Measurements from ENCODE around the gene IL18BP. TPM values are rescaled to one million over a fixed set of nuclear protein-coding genes. Genes with fewer than 3 reads are reported as not detected.
A peak's percentile ranks its signal among the peaks of the same experiment; 100 is the strongest.

The IL18BP gene
- total RNA-seq, 2 donors from 2014 or later: 25.7 to 28.0 TPM

DNA sequence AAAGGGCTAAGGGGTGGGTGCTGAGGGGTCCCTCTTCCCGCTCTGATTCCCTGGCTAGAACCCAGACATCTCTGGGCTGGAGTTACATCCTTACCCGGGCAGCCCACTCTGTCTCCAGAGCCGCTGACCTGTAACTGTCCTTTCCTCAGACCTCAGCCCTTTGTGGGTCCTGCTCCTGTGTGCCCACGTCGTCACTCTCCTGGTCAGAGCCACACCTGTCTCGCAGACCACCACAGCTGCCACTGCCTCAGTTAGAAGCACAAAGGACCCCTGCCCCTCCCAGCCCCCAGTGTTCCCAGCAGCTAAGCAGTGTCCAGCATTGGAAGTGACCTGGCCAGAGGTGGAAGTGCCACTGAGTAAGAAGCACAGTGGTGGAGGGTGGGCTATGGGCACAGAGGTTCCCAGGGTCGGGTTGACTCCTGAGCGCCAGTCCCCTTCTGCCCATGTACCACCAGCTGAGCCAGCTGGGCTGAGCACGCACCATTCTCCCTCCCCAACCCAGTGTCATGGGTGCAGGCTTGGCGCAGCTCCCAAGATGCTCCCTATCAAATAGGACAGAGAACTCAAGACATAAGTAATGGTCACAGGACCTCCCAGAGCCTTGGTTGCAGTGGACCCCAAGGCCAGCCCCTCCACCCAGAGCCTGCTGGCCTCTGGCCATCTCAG lies 1.6 kb downstream of the IL18BP start:
- H3K27me3 Mint-ChIP-seq: no peaks in the 10 kb centered on the region
- peak overlapping the region; percentile 91 for H3K27ac Mint-ChIP-seq
- peaks cover 30% of the 10 kb centered on the region for H3K4me1 Mint-ChIP-seq
- H3K36me3 Mint-ChIP-seq (ENCODE audit: low read depth): peaks cover 8% of the 10 kb centered on the region
- ATAC-seq: no peak
- no peak for DNase-seq
- no peak overlapping the region for H3K4me3 Mint-ChIP-seq
- H3K9me3 ChIP-seq (ENCODE audit: control insufficient read depth, low read length, poor library complexity, severe bottlenecking): peaks cover 2% of the 10 kb centered on the region

DNA sequence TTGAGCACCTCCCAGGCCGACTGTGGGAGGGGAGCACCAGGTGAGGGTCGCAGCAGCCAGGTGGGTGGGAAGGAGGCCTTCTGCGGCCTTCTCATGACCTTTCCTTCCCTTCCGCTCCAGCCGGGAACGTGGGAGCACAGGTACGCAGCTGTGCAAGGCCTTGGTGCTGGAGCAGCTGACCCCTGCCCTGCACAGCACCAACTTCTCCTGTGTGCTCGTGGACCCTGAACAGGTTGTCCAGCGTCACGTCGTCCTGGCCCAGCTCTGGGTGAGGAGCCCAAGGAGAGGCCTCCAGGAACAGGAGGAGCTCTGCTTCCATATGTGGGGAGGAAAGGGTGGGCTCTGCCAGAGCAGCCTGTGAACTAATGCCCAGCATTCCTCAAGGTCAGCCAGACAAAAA lies 2.6 kb downstream of the IL18BP start:
- Mint-ChIP-seq H3K27me3 (no peaks in the 10 kb centered on the region), H3K4me3 (no peak overlapping the region), H3K4me1 (peaks cover 30% of the 10 kb centered on the region), H3K36me3 (ENCODE audit: low read depth) (peaks cover 8% of the 10 kb centered on the region), H3K27ac (peak overlapping the region; percentile 91)
- peaks cover 2% of the 10 kb centered on the region for H3K9me3 ChIP-seq (ENCODE audit: control insufficient read depth, low read length, poor library complexity, severe bottlenecking)
- DNase-seq (no peak), ATAC-seq (no peak)

GRCh38 chr11:72001834-72002591 lies 3.3 kb downstream of the IL18BP start:
- DNase-seq: no peak
- Mint-ChIP-seq H3K4me1 (peaks cover 30% of the 10 kb centered on the region), H3K27me3 (no peaks in the 10 kb centered on the region), H3K27ac (peak overlapping the region; percentile 91), H3K4me3 (peak overlapping the region; percentile 67), H3K36me3 (ENCODE audit: low read depth) (peaks cover 8% of the 10 kb centered on the region)
- ATAC-seq: no peak
- peaks cover 2% of the 10 kb centered on the region for H3K9me3 ChIP-seq (ENCODE audit: control insufficient read depth, low read length, poor library complexity, severe bottlenecking)

GRCh38 chr11:72002841-72003775 lies 4.4 kb downstream of the IL18BP start:
- DNase-seq (no peak), ATAC-seq (no peak)
- Mint-ChIP-seq H3K27me3 (no peaks in the 10 kb centered on the region), H3K4me1 (peaks cover 28% of the 10 kb centered on the region), H3K27ac (peak overlapping the region; percentile 91), H3K4me3 (no peak overlapping the region), H3K36me3 (ENCODE audit: low read depth) (peaks cover 12% of the 10 kb centered on the region)
- peaks cover 2% of the 10 kb centered on the region for H3K9me3 ChIP-seq (ENCODE audit: control insufficient read depth, low read length, poor library complexity, severe bottlenecking)

DNA sequence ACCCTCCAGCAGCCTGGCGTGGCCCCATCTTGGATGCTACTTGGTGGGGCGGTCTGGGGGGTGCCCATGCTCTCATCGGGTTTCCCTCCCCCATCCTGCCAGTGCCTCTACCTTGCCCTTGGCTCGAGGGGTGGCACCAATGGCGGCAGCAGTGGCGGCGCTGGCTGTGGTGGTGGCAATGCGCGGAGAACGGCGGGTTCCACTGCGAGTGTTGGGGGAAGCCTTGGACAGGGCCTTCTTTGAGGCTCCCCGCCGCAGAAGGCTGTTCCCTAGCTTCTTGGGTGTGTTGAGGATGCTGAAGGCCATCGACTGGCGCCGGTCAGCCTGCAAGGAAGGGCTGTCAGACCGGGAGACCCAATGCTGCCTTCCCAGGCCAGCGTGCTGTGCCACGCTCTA lies 5.1 kb downstream of the IL18BP start:
- Mint-ChIP-seq H3K36me3 (ENCODE audit: low read depth) (peaks cover 18% of the 10 kb centered on the region), H3K27ac (no peak overlapping the region), H3K4me1 (peaks cover 22% of the 10 kb centered on the region), H3K27me3 (no peaks in the 10 kb centered on the region), H3K4me3 (no peak overlapping the region)
- peaks cover 2% of the 10 kb centered on the region for H3K9me3 ChIP-seq (ENCODE audit: control insufficient read depth, low read length, poor library complexity, severe bottlenecking)
- DNase-seq (no peak), ATAC-seq (no peak)

GRCh38 chr11:72004515-72005346 lies 6.0 kb downstream of the IL18BP start:
- peaks cover 2% of the 10 kb centered on the region for H3K9me3 ChIP-seq (ENCODE audit: control insufficient read depth, low read length, poor library complexity, severe bottlenecking)
- Mint-ChIP-seq H3K27ac (no peak overlapping the region), H3K36me3 (ENCODE audit: low read depth) (peaks cover 20% of the 10 kb centered on the region), H3K4me1 (peaks cover 15% of the 10 kb centered on the region), H3K4me3 (no peak overlapping the region), H3K27me3 (no peaks in the 10 kb centered on the region)
- ATAC-seq: no peak
- no peak for DNase-seq

DNA sequence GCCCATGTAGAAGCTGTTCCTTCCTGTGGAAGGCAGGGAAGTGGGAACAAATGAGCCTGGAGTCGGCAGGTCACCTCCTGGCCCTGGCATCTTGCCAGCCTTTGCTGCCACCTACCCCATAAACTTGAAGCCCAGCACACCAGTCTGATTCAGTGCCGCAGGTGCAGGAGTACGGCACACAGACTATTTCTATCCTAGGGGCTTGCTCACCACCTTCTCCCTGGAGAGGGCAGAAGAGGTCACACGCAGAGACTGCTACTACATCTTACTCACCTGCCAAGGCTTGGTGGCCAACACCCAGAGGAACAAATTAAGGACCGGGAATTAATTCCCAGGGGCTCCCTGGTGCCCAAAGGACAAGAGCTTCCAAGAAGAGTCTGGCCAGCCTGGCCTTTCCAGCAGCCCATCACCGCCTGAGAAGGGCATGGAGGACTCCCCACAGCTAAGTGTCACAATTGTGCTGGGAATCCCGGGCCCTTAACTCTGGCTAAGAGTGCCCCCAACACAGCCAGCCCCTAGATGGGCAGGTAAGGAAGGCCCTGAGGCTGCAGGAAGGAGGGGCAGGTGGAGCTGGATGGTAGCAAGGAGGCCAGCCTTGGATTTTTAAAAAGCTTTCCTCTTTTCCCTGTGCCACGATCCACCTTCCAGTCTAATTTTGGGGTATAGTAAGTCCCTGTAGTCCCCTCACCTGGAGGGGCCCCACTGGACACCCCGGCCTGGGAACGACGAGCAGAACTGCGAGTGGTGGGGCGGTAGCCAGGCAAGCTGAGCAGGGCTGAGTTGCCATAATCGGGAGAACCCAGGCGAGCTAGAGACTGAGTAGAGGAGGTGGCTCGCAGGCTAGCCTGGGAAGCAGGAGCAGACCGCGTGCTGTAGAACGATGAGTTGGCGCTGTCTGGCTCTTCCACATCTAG lies 6.9 kb downstream of the IL18BP start:
- H3K4me1 Mint-ChIP-seq: peaks cover 12% of the 10 kb centered on the region
- H3K27me3 Mint-ChIP-seq: no peaks in the 10 kb centered on the region
- ATAC-seq (no peak), DNase-seq (no peak)
- H3K36me3 Mint-ChIP-seq (ENCODE audit: low read depth): peaks cover 20% of the 10 kb centered on the region
- no peaks in the 10 kb centered on the region for H3K9me3 ChIP-seq (ENCODE audit: control insufficient read depth, low read length, poor library complexity, severe bottlenecking)
- H3K27ac Mint-ChIP-seq: no peak overlapping the region
- H3K4me3 Mint-ChIP-seq: no peak overlapping the region

DNA sequence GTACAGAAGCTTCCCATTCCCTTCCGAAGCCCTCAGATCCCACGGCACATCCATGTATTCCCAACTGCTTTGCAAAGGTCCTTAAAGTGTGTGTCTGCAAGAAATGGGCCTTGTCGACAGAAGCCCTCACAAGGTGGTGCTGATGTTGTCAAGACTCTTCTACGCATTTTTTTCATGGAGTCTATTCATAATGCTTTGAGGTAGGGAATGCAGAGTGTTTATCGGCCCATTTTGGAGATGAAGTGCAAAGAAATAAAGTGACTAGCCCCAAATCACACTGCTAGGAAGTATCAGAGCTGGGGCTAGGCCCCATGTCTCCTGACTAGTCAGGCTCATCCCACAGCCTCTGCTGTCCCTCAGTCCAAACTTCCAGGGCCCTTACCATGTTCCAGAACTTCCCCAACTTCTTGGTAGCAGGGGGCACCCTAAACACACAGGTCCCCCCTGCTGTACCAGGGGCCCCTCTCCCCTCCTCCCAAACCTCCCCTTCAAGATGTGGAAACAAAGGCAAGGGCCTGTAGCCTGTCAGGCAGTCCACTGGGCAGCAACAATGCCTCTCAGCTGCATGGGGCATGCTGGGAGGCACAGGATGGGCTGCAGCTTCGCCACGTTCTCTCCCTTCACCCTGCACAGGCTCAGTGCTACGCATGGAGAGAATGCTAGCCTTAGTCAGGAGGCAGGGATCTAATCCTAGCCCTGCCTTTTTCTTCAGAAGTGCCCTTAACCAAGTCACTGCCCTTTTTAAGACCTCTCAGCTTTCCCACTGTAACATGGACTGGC lies 7.8 kb downstream of the IL18BP start:
- ATAC-seq (no peak), DNase-seq (no peak)
- H3K4me3 Mint-ChIP-seq: no peak overlapping the region
- H3K27me3 Mint-ChIP-seq: no peaks in the 10 kb centered on the region
- peaks cover 12% of the 10 kb centered on the region for H3K4me1 Mint-ChIP-seq
- peaks cover 20% of the 10 kb centered on the region for H3K36me3 Mint-ChIP-seq (ENCODE audit: low read depth)
- H3K27ac Mint-ChIP-seq: no peak overlapping the region
- H3K9me3 ChIP-seq (ENCODE audit: control insufficient read depth, low read length, poor library complexity, severe bottlenecking): no peaks in the 10 kb centered on the region

DNA sequence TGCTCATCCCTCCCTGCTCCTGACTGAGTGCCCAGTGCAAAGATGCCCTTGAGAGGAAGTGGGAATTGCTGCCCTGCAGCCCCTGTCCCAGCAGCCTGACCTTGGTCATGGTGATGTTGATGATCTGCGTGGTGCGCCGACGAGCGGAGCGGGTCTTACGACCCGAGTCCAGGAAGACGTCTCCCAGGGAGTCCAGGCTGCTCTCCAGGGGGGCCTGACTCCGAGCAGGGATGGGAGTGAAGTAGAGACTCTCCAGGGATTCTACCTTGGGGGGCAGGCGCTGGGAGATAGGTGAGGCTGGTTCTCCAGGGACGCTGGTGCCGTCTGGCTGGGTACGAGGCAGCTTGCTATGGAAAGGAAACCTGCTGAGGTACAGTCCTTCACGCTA lies 8.4 kb downstream of the IL18BP start:
- Mint-ChIP-seq H3K36me3 (ENCODE audit: low read depth) (peaks cover 19% of the 10 kb centered on the region), H3K27ac (peak overlapping the region; percentile 6)

DNA sequence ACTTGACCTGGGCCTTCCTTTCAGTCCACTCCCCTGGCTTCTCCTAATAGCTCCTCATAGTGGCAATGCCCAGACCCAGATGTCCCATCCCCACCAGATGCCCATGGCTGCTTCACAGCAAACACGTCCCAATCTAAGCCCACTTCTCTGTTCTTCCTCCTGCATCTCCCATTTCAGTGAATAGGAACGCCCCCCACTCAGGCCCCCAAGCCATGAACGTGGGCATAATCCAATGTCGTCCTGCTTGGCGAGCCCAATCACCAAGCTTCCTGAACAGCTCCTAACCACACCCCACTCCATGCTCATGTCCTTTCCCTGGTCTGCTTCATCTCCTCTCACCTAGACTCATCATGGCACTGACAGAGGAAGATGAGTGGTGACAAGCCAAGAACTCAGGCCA lies 8.9 kb downstream of the IL18BP start:
- Mint-ChIP-seq H3K4me3 (no peak overlapping the region), H3K27me3 (no peaks in the 10 kb centered on the region), H3K27ac (peak overlapping the region; percentile 6), H3K36me3 (ENCODE audit: low read depth) (peaks cover 15% of the 10 kb centered on the region), H3K4me1 (peaks cover 2% of the 10 kb centered on the region)
- DNase-seq (no peak), ATAC-seq (no peak)
- H3K9me3 ChIP-seq (ENCODE audit: control insufficient read depth, low read length, poor library complexity, severe bottlenecking): no peaks in the 10 kb centered on the region

More for the DNA sequence above, 8.4 kb downstream of the IL18BP start:
- H3K9me3 ChIP-seq (ENCODE audit: control insufficient read depth, low read length, poor library complexity, severe bottlenecking): no peaks in the 10 kb centered on the region
- Mint-ChIP-seq H3K4me1 (peaks cover 7% of the 10 kb centered on the region), H3K4me3 (no peak overlapping the region), H3K27me3 (no peaks in the 10 kb centered on the region)
- ATAC-seq: no peak
- DNase-seq: no peak

- no peaks in the 10 kb centered on the region for H3K9me3 ChIP-seq (ENCODE audit: control insufficient read depth, low read length, poor library complexity, severe bottlenecking)
- H3K27me3 Mint-ChIP-seq: no peaks in the 10 kb centered on the region
- H3K4me3 Mint-ChIP-seq: no peak overlapping the region
- peak overlapping the region; percentile 88 for H3K27ac Mint-ChIP-seq
- peaks cover 16% of the 10 kb centered on the region for H3K36me3 Mint-ChIP-seq (ENCODE audit: low read depth)
- no peak for DNase-seq
- H3K4me1 Mint-ChIP-seq: peaks cover 2% of the 10 kb centered on the region
- ATAC-seq: no peak
Observed at GRCh38 chr11:72008728-72009127, 10.0 kb downstream of the IL18BP start.
